Neuronal stem cell (in vitro differentiated cells): ENCODE data around the gene THEM4.

Experiments
- DNase-seq: peaks from one replicate; pipeline ENCODE4 v3.0.0-alpha.2; 2013; ENCODE audit warnings: low spot score
- H2AFZ ChIP-seq: one replicate; pipeline ENCODE4 v1.6.1; 2013; ENCODE audit warnings: mild to moderate bottlenecking, low read length, inconsistent platforms
- H2AK5ac ChIP-seq: 2 replicates; pipeline ENCODE4 v1.6.1; 2013; ENCODE audit warnings: low read depth, mild to moderate bottlenecking, inconsistent platforms, low read length, moderate library complexity, mixed read lengths
- H2BK120ac ChIP-seq: 2 replicates; pipeline ENCODE4 v1.6.1; 2013; ENCODE audit warnings: low read depth, mild to moderate bottlenecking, inconsistent platforms, low read length, moderate library complexity, mixed read lengths
- H2BK12ac ChIP-seq: one replicate; pipeline ENCODE4 v1.6.1; 2013; ENCODE audit warnings: low read length, inconsistent platforms
- H2BK15ac ChIP-seq: 2 replicates; pipeline ENCODE4 v1.6.1; 2013; ENCODE audit warnings: mild to moderate bottlenecking, low read length, inconsistent platforms, mixed read lengths
- H2BK5ac ChIP-seq: one replicate; pipeline ENCODE4 v1.6.1; 2013; ENCODE audit warnings: inconsistent platforms, mild to moderate bottlenecking, low read length, moderate library complexity
- H3K14ac ChIP-seq: one replicate; pipeline ENCODE4 v1.6.1; 2013; ENCODE audit warnings: low read length, inconsistent platforms
- H3K18ac ChIP-seq: 2 replicates; pipeline ENCODE4 v1.6.1; 2013; ENCODE audit warnings: low read length, inconsistent platforms
- H3K23ac ChIP-seq: 2 replicates; pipeline ENCODE4 v1.6.1; 2013; ENCODE audit warnings: low read depth, mild to moderate bottlenecking, mixed read lengths, low read length, inconsistent platforms; ENCODE audit not compliant: poor library complexity
- H3K27ac ChIP-seq: replicated peaks from 3 replicates; pipeline ENCODE4 v1.5.1; 2013; ENCODE audit warnings: low read length, inconsistent platforms
- H3K27me3 ChIP-seq, 3 experiments: 2 replicates each; pipeline ENCODE4 v1.6.1; 2013; ENCODE audit warnings: low read length in 3 of 3, mild to moderate bottlenecking in 2 of 3, inconsistent platforms in 1 of 3, low read depth in 1 of 3, mixed read lengths in 1 of 3, moderate library complexity in 1 of 3; ENCODE audit not compliant: control insufficient read depth in 3 of 3, insufficient read depth in 3 of 3
- H3K36me3 ChIP-seq, 2 donors: replicated peaks in 1 of 2; 2 replicates each; pipeline ENCODE4 v1.6.1; 2013; ENCODE audit warnings: low read length in 2 of 2; ENCODE audit not compliant: control insufficient read depth in 2 of 2, insufficient read depth in 2 of 2
- H3K4ac ChIP-seq: 2 replicates; pipeline ENCODE4 v1.6.1; 2013; ENCODE audit warnings: inconsistent platforms, mild to moderate bottlenecking, low read length, moderate library complexity
- H3K4me1 ChIP-seq, 2 donors: 1 replicate in 1 of 2; 2 replicates in 1 of 2; pipeline ENCODE4 v1.6.1; 2013; ENCODE audit warnings: low read length in 2 of 2, low read depth in 1 of 2; ENCODE audit not compliant: control insufficient read depth in 2 of 2, insufficient read depth in 1 of 2
- H3K4me2 ChIP-seq: one replicate; pipeline ENCODE4 v1.6.1; 2013; ENCODE audit warnings: mild to moderate bottlenecking, low read length, inconsistent platforms; ENCODE audit not compliant: insufficient read depth, poor library complexity, severe bottlenecking
- H3K4me3 ChIP-seq, 2 donors: 2 replicates each; pipeline ENCODE4 v1.5.1; 2013; ENCODE audit warnings: low read length in 2 of 2, mild to moderate bottlenecking in 2 of 2, inconsistent platforms in 1 of 2, moderate library complexity in 1 of 2
- H3K79me1 ChIP-seq: one replicate; pipeline ENCODE4 v1.6.1; 2013; ENCODE audit warnings: low read depth, mild to moderate bottlenecking, inconsistent platforms, low read length, moderate library complexity
- H3K9ac ChIP-seq: one replicate; pipeline ENCODE4 v1.6.1; 2013; ENCODE audit warnings: mild to moderate bottlenecking, low read depth, low read length, inconsistent platforms; ENCODE audit not compliant: poor library complexity
- H3K9me3 ChIP-seq, 2 donors: replicated peaks in 1 of 2; 2 replicates each; pipeline versions ENCODE3 to v1.6.1; 2013; ENCODE audit warnings: low read length in 2 of 2, mild to moderate bottlenecking in 2 of 2, inconsistent platforms in 1 of 2, low read depth in 1 of 2, mixed read lengths in 1 of 2, moderate library complexity in 1 of 2; ENCODE audit not compliant: control insufficient read depth in 2 of 2, insufficient read depth in 1 of 2
- H4K8ac ChIP-seq: one replicate; pipeline ENCODE4 v1.6.1; 2013; ENCODE audit warnings: low read depth, mild to moderate bottlenecking, inconsistent platforms, low read length, moderate library complexity
- H4K91ac ChIP-seq: one replicate; pipeline ENCODE4 v1.6.1; 2013; ENCODE audit warnings: low read length, low read depth, mild to moderate bottlenecking, inconsistent platforms; ENCODE audit not compliant: poor library complexity
- WGBS, 2 donors: extraction: QIAGEN DNeasy Blood & Tissue Kit; methylation state at CpG; one replicate each; pipeline ENCODE4 v1.1.7; 2013; ENCODE audit warnings: missing lambda C conversion rate in 2 of 2, mixed read lengths in 1 of 2; ENCODE audit not compliant: insufficient read length in 2 of 2, insufficient replicate concordance in 1 of 2; ENCODE audit errors: extremely low coverage in 2 of 2; 5-methylcytosine and 5-hydroxymethylcytosine counted together

THEM4 gene

DNA sequence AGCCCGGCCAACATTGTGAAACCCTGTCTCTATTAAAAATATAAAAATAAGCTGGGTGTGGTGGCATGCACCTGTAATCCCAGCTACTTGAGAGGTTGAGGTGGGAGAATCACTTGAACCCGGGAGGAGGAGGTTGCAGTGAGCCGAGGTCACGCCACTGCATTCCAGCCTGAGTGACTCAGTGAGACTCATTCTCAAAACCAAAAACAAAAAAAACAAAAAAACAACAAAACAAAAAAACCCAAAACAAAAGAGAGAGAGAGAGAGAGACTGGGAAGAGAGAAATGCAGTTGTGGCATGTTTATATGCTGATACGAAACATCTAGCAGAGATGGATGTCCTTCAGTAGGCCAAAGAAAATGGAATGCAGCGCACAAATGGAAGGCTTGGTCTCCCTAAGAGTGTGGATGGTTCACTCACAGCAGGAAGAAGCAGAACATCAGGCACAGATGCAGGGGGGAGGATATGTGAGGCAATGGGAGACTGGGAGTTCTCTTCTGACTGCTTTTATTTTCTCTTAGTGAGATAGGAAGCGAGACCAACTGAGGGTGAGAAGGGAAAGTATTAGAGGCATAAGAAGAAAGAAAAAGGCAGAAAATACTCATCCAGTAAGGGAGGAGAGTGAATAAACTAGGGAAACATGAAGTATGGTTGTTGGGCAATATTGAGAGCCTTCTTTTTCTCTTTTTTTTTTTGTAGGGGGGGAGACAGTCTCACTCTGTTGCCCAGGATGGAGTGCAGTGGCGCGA is 16.0 kb downstream of the THEM4 start:
- no peak overlapping the region for H4K91ac ChIP-seq
- H2AK5ac ChIP-seq, result no peak overlapping the region
- H3K9ac ChIP-seq, result no peak overlapping the region
- H2BK12ac ChIP-seq, result no peak overlapping the region
- H3K36me3 ChIP-seq, result peaks cover 1 to 60% of the 10 kb centered on the region in 2 donors
- H2AFZ ChIP-seq, result no peak overlapping the region
- H3K27ac ChIP-seq, result no peak overlapping the region
- no peaks in the 10 kb centered on the region for H3K27me3 ChIP-seq
- no peak overlapping the region for H3K23ac ChIP-seq
- no CpG with 5 or more reads among the region's 9 CpGs for WGBS, 2 donors
- H3K4me1 ChIP-seq, result no peaks in the 10 kb centered on the region
- no peak overlapping the region for H3K14ac ChIP-seq
- no peaks in the 10 kb centered on the region for H3K79me1 ChIP-seq
- no peaks in the 10 kb centered on the region for H3K9me3 ChIP-seq
- no peak overlapping the region for H3K4me3 ChIP-seq
- H2BK120ac ChIP-seq, result no peak overlapping the region
- no peak overlapping the region for H3K4me2 ChIP-seq
- H2BK15ac ChIP-seq, result no peak overlapping the region
- no peak for DNase-seq
- no peak overlapping the region for H3K18ac ChIP-seq
- H2BK5ac ChIP-seq, result no peak overlapping the region
- H4K8ac ChIP-seq, result no peak overlapping the region
- H3K4ac ChIP-seq, result no peak overlapping the region

- H3K18ac ChIP-seq, result no peak overlapping the region
- DNase-seq, result no peak
- no peaks in the 10 kb centered on the region for H3K27me3 ChIP-seq
Observed at GRCh38 chr1:151892190-151892589, 17.1 kb downstream of the THEM4 start.

DNA sequence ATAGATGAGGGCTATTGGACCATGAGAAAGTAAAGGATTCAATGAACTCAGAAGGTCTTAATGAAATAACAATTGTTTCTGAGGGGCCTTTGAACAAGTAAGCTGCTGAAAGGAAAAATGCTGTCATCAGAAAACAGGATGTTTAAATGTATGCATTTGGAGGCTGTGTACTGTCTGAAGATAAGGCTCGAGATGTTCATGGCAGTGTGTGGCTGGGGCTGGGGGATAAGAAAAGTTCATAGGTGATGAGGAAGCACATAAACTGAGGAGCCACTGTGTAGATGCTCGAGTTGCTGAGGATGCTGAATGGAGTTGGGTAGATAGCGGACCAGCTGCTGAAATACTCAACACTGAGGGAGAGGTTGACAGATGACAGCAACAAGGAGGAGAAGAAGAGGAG is 17.8 kb downstream of the THEM4 start:
- Histone ChIP-seq H3K14ac (no peak overlapping the region), H2BK120ac (no peak overlapping the region), H3K4ac (no peak overlapping the region), H2AK5ac (no peak overlapping the region), H3K79me1 (no peaks in the 10 kb centered on the region), H4K8ac (no peak overlapping the region), H2AFZ (no peak overlapping the region), H4K91ac (no peak overlapping the region), H3K9me3 (peaks cover 0 to 7% of the 10 kb centered on the region in 2 donors), H2BK15ac (no peak overlapping the region), H3K36me3 (peaks cover 1 to 76% of the 10 kb centered on the region in 2 donors), H3K27ac (no peak overlapping the region), H3K4me1 (no peaks in the 10 kb centered on the region), H2BK12ac (no peak overlapping the region), H3K23ac (no peak overlapping the region), H3K9ac (no peak overlapping the region), H3K4me2 (no peak overlapping the region), H2BK5ac (no peak overlapping the region), H3K27me3 (no peaks in the 10 kb centered on the region), H3K4me3 (no peak overlapping the region), H3K18ac (no peak overlapping the region)
- no CpG with 5 or more reads among the region's 3 CpGs for WGBS, 2 donors
- DNase-seq, result no peak

More at GRCh38 chr1:151892190-151892589, 17.1 kb downstream of the THEM4 start:
- no peaks in the 10 kb centered on the region for H3K4me1 ChIP-seq
- no peak overlapping the region for H2BK5ac ChIP-seq
- H3K27ac ChIP-seq, result no peak overlapping the region
- H3K79me1 ChIP-seq, result no peaks in the 10 kb centered on the region
- H2AK5ac ChIP-seq, result no peak overlapping the region
- no peak overlapping the region for H3K4me3 ChIP-seq
- H2AFZ ChIP-seq, result no peak overlapping the region
- H2BK15ac ChIP-seq, result no peak overlapping the region
- no peak overlapping the region for H3K23ac ChIP-seq
- no peak overlapping the region for H3K9ac ChIP-seq
- H2BK120ac ChIP-seq, result no peak overlapping the region
- no CpG with 5 or more reads among the region's 2 CpGs for WGBS, 2 donors
- H3K9me3 ChIP-seq, result peaks cover 0 to under 1% of the 10 kb centered on the region in 2 donors
- H2BK12ac ChIP-seq, result no peak overlapping the region
- H4K91ac ChIP-seq, result no peak overlapping the region
- peaks cover 1 to 71% of the 10 kb centered on the region in 2 donors for H3K36me3 ChIP-seq
- H3K14ac ChIP-seq, result no peak overlapping the region
- H4K8ac ChIP-seq, result no peak overlapping the region
- H3K4ac ChIP-seq, result no peak overlapping the region
- H3K4me2 ChIP-seq, result no peak overlapping the region

DNA sequence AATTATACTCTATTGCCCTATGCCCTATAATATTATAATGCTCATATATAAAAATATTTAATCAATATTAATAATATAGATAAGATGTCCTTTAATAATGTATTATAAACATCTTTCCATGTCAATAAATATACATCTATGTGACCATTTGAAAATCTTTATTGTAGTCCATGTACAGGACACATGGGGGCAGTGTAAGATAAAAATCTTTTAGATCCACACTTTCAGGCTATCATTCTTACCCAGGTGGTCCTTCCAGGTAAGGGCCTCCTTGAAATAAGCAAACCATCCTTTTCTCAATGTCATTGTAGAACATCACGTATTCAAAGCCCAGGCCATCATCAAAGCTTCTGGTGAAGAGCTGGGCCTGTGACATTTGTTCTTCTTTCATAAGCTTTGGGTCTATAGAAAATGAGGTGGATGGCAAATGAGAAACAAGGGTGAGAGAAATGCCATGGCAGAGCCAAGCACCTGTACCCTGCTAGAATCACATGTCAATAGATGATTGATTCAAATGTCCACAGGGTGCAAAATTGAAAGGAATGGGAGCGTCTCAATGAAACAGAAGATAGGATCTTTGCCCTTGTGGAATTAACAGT is 20.2 kb downstream of the THEM4 start:
- Histone ChIP-seq H3K4me2 (no peak overlapping the region), H3K4ac (no peak overlapping the region), H3K18ac (no peak overlapping the region), H3K9ac (no peak overlapping the region), H2BK5ac (no peak overlapping the region), H2BK120ac (no peak overlapping the region), H3K14ac (no peak overlapping the region), H2AK5ac (no peak overlapping the region), H2BK15ac (no peak overlapping the region), H3K4me3 (no peak overlapping the region), H2AFZ (no peak overlapping the region), H2BK12ac (no peak overlapping the region), H3K36me3 (peaks cover 1 to 75% of the 10 kb centered on the region in 2 donors), H3K27ac (no peak overlapping the region), H3K79me1 (no peaks in the 10 kb centered on the region), H4K8ac (no peak overlapping the region), H3K23ac (no peak overlapping the region), H4K91ac (no peak overlapping the region), H3K4me1 (no peaks in the 10 kb centered on the region), H3K9me3 (peaks cover 0 to 8% of the 10 kb centered on the region in 2 donors), H3K27me3 (no peaks in the 10 kb centered on the region)
- no CpG with 5 or more reads among the region's 2 CpGs for WGBS, 2 donors
- no peak for DNase-seq
